GM21390 (cell line): ENCODE measurements around the gene SUPT6H.

ENCODE experiments used
- ATAC-seq: cut with Tn5 transposase; IDR thresholded peaks from one replicate; pipeline ENCODE4 v1.9.1; 2021; ENCODE audit not compliant: unreplicated experiment

SUPT6H gene

DNA sequence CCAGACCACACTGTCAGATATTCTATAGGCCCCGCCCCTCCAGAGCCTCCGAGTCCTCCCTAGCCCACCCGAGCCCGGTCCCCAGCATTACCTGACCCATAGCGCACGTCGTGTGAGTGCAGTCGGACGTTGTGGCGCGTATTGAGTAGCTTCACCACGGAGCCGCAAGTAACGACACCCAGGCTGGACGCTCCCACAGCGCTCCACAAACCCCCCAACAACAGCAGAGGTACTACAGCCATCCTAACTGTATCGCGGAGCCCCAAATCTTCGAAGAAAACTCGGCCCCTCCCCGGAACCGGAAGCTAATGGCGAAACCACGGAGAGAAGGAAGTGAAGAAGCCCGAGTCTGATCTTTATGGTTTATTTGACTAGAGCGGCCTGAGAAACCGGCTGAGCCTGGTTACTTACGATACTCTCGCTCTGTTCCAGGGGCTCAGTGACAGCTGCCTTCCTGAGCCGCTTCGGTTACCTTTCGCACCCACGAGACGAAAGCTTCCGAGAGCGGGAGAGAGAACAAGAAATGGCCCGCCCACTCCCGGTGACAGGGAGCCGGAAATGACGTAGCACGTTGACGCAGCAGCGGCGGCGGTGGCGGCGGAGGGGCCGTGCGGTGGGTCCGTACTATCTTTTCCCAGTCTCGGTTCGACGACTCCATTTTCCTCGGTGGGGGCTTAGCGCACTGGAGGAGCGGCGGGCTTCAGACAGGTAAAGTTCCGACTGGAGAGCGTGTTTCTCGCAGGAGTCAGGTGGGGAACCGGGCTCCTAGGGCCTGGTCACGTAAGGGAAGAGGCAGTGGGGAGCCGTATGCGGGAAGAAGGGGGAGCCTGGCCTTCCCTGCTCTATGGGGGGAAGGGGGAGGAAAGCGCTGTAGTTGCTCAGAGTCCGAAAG is at the start of gene SUPT6H, which contains the start of gene SDF2:
Gene SUPT6H (plus strand): TSS at position 571 of the 892 bp plus-strand sequence. CDS start 11,197 bp downstream, outside the sequence.
Gene SDF2 (minus strand): TSS at position 272 of the 892 bp plus-strand sequence. CDS start 30 bp downstream, at position 242.
- peak; percentile 84 for ATAC-seq

DNA sequence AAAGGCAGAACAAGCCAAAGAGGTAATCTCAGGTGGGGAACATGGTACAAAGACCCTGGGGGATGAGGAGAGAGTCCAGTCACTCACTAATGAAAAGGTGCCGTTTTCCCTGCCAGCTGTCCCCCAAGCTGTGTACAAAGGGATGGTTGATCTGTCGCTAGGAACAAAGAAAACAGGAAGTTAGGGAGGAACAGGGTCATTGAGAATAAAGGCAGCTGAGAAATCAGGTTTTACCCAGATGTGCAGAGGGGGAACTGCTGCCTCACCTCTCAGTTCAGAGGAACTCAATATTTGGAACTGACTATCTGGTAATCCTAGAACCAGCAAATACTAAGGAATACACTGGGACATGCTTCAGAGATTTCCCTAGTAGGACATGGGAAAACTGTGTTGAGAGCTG is 49.5 kb upstream of the SUPT6H start:
- no peak for ATAC-seq

DNA sequence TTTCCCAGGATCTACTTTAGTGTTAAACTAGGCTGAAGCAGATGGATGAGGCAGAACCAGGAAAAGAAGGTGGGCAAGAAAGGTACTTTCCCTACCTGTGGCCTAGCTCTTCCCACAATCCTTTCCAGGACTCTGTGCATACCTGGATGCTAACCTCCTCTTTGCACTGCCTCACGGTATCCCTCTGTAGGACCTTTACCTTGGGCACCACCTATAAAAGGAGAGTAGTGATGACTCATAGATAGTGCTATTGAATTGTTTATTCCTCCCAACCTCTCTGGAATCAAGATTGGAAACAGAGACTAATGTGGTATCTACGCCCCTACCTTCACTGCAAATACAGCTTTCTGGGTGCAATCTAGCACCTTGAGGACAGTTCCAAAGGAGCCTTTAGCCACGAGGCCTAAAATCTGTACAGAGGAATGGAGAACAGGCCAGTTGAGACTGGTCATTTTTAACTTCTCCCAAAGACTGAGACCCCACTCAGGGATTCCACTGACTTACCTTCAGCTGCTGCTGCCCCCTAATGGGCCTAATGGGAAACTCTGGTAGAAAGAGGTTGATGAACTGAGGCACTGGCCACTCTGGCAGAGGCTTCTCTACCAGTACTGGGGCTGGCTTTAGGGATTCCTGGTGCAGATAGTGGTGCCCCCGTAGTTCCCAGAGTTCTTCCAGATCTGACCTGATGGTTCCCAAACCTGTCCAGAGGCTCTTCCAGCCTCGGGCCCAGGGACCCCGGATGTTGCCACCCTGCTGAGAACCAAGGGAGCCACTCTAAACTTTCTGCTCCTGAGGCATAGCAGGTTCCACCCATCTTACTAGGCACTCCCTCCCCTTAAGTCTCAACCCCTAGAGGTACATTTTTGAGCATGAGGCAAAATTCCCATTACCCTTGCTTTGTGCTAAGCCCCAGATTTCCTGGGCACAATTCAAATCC is 48.8 kb upstream of the SUPT6H start:
- no peak for ATAC-seq

DNA sequence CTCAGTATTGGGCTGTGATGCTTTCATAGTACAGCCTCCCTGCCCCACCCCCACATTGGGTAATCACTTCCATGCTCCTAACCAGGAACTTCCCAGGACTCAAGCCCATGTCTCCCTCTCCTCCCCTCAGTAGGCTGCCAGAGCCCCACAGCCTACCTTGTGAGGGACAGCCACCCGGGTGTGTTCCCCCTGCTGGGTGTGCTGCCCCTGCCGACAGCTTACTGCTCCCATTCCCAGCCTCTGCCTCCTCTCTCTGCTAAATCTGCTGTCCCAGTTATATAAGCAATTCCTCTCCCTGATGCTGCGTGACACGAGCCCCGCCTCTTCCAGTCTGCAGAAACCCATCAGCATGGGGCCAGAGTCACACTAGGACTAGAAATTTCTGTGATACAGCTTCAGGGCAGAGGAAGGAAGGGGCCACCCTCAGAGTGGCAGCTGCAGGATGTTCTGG is 48.0 kb upstream of the SUPT6H start, which contains the start of gene RSKR:
Gene RSKR (minus strand): TSS at position 255 of the 451 bp plus-strand sequence. CDS start 24 bp downstream, at position 231.
- ATAC-seq, result no peak

DNA sequence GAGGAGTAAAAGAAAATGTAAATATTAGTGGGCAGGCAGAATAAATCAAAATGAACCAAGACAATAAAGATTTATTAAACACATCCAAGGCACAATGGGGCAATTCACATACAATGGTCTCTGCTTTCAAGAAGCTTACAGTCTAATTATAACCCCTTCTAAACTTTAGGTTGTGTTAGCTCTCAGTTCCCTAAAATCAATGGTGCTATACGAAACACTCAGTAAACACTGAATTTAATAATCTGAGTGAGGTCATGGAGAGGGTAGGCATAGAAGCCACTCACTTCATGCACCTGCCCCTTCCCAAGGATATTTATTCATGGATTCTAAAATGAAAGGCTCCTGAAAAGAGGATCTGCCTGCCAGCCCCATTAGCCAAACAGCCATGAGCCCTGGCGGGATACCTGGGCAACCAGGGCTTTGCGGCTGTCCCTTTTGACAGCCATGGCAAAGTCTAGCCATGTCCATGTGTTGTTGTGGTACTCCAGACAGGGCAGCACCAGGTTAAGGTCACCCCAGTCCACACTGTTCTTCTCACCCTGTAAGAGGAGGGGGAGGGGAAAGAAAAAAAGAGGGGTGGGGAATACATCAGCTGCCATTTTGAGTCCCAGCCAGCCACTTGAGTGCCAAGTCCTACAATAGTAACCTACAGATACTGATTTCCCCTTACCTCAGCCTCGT is 46.6 kb upstream of the SUPT6H start:
- no peak for ATAC-seq

DNA sequence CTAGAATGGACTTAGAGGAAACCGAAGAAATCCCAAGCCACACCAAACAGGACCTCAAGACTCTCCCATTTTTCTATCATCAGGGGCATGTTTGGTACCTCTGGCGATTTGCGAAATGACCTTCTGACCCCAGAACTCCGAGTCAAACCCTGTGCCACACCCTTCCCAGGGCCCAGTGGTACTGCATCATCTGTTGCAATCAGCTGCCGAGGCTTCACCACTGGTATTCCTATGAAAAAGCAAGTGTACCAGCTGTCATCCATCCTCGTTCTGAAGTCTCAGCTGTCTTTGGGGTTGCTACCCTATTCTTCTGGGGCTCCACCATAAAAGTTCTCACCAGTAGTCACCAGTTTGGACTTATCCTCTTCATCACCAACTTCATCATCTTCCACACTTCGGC is 45.7 kb upstream of the SUPT6H start:
- ATAC-seq, result no peak

DNA sequence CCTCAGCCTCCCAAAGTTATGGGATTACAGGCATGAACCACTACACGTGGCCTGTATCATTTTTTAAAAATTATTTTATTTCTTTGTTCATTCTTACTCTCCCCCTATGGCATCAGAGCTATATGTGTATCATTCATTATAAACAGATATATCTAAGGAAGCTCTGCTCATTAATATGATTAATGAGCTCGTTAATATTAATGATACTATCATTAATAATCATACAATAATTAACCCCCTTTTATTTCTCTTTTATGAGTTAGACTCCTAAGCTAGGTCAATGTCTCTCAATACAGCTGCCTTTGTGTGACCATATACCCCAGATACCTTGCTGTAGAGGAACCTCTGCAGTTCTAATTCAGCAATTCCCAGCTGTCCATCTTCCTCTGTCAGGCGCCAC is 43.5 kb upstream of the SUPT6H start:
- ATAC-seq, result no peak

DNA sequence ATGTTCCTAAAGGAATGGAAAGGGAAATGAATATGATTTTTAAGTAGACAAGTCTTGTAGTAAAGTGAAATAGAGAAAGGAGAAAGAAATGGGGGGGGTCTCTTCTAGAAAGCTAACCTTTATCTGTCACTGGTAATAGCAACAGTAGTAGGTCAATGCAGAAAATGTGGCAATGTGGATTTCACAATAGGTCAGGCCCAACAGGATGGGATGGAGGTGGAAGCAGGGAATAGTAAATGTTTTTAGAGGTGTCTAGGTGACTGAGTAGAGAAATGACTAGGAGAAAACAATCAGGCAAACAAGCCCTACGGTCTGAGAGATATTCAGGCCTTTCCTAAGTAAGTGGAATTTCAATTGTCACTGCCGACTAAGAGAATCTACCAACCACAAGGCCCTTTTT is 42.0 kb upstream of the SUPT6H start:
- no peak for ATAC-seq

DNA sequence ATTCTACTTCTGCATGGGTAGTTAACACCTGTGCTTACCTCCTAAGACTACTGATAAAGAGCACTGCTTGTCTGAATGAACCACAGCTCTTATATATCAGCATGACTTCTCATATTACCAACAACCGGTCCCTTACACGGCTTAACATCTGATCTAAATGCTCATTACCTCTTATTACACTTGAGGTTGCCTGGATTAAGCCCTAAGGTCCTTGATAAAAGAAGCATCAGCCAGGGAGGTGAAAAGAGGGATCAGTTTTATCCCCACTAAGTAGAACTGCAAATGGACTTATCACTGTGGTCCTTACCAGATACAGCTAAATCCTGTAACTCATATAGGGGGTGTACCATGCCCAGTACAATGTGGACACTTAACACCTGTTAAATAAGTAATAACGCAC is 39.8 kb upstream of the SUPT6H start:
- ATAC-seq, result no peak

DNA sequence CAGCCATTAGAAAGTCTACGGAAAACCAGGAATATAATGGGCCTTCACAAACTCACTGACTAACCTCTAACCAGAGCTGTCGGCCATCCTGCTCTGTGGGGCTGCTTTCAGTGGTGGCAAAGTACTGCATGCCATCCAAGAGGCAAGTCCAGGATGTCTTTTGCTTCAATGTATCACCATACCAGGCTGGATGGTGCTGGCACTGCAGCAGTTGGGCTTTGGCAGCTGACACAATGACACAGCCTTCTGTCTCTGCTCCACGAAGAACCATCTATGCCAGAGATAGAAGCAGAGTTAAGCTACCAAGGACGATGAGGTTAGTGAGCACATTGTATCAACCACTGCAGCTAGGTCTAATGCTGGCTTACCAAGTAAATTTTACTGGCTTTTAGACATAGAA is 38.3 kb upstream of the SUPT6H start:
- no peak for ATAC-seq

DNA sequence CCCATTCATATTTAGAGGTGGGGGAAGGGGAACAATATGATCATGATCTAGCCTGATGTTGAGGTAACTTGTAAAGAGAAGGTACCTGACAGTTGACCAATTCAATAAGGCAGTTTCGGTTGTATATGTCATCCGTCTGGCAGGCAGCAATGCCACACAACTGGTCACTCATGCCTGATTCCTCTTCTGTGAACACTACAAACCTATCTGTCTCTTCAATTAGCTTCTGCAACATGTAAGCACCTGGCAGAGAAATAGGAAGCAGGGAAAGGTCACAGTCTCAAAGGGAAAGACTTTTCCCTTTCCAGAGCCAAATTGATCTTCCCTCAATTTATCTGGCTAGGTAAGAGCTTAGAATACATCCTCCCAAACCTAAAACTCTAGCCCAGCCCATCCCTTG is 37.9 kb upstream of the SUPT6H start:
- ATAC-seq, result no peak

DNA sequence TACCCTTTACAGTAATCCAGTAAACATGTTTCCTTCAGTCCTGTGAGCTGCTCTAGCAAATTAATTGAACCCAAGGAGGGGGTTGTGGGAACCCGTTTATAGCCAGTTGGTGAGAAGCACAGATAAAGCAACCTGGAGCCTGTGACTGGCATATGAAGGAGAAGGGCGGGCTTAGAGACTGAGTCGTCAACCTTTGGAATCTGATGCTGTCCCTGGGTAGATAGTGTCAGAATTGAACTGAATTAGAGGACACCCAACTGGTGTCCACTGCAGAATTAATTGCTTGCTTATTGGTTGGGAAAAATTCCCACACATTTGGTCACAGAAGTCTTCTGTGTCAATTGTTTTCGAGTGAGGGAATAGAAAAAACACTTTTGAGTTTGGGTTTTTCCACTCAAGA is 35.2 kb upstream of the SUPT6H start:
- ATAC-seq, result no peak

DNA sequence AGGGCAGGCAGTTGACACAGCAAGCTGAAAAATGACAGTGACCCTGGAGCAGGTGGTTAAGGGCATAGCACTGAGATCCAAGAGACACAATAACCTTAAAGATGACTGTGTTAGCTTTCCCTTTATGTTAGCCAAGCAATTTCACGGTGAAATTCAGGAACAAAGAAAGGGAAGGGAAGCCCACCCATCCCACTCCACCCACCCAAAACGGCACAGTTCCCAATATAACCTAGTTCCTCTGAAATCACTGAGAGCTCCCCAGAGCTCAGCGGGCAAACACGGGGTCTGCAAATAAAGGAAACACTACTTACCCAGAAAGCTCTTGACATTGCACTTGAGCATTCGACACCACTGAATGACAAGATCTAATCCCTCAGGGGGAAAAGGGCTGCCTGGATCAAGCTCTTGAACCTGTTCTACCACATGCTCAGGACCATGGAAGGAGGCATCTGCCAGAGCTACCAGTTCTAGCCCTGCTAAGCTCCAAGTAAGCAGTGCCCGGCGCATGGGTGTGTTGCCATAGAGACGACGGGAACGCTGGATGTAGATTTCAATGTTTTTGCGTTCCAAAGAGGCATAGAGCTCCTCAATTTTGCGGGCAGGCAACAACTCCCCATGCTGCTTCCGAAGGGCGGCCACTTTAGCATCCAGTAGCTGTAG is 27.7 kb upstream of the SUPT6H start:
- ATAC-seq, result no peak

DNA sequence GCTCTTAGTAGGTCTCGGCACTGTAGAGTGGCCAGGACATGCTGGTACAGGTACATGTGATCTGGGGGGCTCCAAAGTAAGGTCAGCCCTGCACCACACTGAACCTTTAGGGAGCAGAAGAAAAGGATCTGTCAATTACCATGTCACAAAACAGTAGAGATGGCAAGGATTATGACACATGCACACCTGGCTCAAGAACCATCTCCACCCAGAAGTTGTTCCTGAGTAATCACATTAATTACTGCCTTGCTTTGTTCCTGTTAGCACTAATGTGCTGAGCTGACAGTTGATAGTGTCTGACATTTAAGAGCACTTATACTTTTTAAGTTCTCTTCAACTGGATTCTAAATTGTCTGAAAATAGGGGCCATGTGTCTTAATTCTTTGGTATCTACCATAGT is 26.5 kb upstream of the SUPT6H start:
- ATAC-seq, result no peak

DNA sequence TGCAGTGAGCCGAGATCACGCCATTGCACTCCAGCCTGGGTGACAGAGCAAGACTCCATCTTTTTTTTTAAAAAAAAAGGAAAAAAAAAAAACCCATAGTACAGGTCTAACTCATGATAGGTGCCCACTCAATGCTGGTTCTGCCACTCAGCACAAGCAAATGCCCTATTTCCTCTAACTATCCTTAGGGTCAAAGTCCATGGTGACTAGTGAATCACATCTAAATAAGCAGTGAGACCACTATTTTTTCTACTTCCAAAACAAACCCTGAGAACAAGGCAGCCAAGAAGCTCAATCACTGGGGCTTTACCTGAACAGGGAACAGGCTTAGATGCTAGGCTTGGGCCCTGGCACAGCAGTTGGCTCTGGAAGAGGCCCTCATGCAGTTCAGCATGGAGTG is 20.4 kb upstream of the SUPT6H start:
- ATAC-seq, result no peak

DNA sequence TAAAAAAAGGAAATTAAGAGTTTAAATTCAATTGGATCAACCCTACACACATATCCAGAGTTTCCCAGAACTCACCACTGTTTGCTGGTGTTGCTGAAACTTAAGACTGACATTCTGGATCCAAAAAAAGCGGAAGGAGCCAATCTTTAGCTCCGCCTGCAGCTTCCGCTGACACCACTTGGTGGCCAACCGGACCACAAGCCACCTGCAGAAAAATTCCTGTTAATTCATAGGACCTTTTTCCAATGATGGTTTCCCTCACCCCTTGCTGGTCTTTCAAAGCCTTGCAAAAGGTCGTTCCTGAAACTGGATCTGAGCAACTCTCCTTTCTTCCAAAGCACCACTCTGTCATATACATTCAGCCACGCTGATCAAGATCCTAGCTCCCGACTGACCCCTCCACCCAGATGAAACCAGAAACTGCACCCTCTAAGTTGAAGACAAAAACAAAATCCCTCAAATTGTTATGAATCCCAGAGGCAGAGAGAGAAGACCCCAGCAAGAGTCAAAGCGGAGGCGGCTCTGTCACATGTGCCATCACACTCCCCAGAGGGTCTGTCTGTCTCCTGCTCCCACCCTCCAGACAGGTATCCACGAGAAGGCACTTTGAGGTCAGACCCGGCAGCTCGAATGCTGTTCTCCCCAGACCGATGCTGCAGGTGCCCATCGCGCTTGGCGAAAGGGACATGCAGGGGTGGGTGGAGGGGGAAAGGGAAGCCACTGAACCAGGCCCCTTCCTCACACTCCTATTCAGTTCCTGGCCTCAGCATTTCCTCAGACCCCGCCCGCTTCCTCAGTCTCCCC is 17.8 kb upstream of the SUPT6H start:
- ATAC-seq, result peak; percentile 5

DNA sequence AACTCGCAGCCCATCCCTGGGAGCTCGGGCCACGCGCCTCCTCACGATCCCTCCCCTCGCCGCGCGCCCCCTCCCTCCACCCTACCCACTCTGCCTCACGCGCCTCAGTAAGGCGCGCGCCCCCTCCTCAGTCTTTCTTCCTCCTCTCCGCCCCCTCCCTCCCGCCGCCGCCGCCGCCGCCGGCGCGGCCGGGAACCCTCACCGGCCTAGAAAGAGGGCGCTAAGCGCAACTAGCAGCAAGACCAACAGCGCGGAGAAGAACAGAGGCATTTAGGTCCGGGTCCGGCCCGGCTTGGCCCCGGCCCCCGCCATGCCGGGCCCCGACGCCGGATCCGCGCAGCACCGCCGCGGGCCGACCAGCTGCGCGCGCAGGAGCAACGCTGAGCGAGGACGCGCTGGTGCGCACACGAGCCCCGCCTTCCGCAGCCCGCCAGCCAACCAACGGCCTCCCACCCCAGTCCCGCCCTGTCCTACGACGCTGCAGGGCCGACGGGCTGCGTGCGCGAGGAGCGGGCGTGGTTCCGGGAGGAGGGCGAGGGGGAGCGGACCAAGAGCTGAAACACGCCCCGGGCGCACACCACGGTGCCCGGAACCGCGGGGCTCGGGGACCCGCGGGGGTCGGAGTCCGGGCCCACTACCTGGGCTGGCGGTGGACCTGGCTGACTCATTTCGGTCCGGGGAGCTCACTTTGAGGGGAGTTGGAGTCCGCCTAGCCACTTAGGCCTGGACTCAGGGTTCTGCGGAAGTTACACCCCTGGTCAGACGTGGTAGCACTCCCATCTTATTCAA is 17.0 kb upstream of the SUPT6H start, which contains the start of gene BLTP2:
Gene BLTP2 (minus strand): TSS at position 372 of the 789 bp plus-strand sequence. CDS start 102 bp downstream, at position 270.
- peak; percentile 82 for ATAC-seq

DNA sequence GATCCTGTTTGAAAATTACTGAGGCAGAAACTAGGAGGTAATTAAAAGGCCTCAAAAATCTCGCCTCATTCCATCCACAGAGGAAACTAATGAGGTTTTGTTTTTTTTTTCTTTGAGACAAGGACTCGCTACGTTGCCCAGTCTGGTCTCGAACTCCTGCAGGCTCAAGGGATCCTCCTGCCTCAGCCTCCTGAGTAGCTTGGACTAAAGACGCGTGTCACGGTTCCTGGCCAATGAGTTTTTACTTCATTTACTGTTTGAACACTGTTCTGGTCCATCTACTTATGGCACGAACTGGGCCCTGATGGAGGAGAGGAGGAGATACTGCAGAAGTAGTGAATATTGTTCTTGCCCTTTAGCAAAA is 16.4 kb upstream of the SUPT6H start:
- ATAC-seq, result no peak
